GM21576 (cell line): ENCODE data around the gene DDX52.
"Not testable (repeated sequence)": the region's sequence is repeated elsewhere in the genome, so short reads cannot be mapped to it uniquely, and the experiment has no call there.

Experiments used
- ATAC-seq: cut with Tn5 transposase; IDR thresholded peaks from one replicate; pipeline ENCODE4 v1.9.1; 2021; ENCODE audit warnings: mild to moderate bottlenecking, moderate library complexity; ENCODE audit not compliant: unreplicated experiment

The DDX52 gene, protein sequence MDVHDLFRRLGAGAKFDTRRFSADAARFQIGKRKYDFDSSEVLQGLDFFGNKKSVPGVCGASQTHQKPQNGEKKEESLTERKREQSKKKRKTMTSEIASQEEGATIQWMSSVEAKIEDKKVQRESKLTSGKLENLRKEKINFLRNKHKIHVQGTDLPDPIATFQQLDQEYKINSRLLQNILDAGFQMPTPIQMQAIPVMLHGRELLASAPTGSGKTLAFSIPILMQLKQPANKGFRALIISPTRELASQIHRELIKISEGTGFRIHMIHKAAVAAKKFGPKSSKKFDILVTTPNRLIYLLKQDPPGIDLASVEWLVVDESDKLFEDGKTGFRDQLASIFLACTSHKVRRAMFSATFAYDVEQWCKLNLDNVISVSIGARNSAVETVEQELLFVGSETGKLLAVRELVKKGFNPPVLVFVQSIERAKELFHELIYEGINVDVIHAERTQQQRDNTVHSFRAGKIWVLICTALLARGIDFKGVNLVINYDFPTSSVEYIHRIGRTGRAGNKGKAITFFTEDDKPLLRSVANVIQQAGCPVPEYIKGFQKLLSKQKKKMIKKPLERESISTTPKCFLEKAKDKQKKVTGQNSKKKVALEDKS

GRCh38 chr17:37643118-37643766 is at the start of gene DDX52:
DDX52 (minus strand) TSS chr17:37643446; CDS start chr17:37643420, 26 bp downstream.
- peak; percentile 77 for ATAC-seq

- ATAC-seq, result no peak
Observed at GRCh38 chr17:37691807-37692206, 48.6 kb upstream of the DDX52 start.

DNA sequence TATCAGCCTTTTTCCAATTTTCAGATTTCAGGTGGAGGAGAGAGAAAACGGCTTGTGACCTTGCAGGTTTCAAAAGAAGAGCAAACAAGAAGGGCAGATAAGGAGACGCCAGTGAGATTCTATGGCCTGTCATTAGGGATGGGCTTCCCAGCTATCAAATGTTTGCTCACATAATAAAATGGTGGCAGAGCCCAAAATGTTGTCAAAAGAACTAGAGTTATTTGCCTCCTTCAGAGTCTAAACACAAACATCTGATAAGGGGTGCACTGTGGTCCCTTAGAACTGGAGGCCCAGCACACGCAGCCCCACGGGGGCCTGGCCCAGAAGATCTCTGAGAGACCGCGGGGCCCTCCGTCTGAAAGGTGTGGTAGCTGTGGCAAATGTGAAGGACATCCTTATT is 46.1 kb upstream of the DDX52 start:
- ATAC-seq, result no peak

- ATAC-seq, result no peak
Observed at GRCh38 chr17:37683454-37683984, 40.3 kb upstream of the DDX52 start.

DNA sequence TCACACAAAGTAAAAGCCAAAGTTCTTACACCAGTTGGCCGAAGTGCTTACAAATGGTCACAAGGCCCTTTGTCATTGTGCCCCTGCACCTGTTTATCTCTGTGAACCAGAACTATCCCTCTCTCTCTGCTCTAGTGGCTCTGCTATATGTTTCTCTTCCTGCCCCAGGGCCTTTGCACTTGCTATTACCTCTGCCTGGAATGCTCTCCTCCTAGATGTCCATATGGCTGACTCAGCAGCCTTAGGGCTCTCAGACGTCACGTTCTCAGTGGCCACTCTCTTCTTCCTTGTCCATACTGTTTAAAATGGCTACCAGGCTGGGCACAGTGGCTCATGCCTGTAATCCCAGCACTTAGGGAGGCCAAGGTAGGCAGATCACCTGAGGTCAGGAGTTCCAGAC is 38.8 kb upstream of the DDX52 start:
- ATAC-seq, result no peak

DNA sequence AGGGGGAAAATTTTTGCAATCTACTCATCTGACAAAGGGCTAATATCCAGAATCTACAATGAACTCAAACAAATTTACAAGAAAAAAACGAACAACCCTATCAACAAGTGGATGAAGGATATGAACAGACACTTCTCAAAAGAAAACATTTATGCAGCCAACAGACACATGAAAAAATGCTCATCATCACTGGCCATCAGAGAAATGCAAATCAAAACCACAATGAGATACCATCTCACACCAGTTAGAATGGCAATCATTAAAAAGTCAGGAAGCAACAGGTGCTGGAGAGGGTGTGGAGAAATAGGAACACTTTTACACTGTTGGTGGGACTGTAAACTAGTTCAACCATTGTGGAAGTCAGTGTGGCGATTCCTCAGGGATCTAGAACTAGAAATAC is 36.7 kb upstream of the DDX52 start:
- not testable (repeated sequence) for ATAC-seq

- ATAC-seq, result no peak
Observed at GRCh38 chr17:37678036-37678435, 34.8 kb upstream of the DDX52 start.

DNA sequence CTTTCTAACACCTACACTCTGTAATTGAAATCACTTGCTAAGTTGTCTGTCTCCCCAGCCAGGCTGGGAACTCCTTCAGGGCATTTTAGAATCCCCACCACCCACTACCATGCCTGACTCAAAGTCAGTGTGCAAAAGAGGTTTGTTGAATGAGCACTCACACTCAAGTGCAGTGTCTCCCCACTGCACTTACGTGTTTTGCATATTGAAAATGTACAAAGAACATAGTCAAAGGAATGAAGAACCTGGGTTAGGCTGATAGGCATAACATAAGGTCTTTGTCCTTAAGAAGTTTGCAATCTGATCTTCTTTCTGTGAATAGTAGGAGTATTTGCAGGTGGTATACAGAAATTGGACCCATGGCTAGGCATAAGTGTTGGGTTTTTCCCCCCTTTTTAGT is 33.8 kb upstream of the DDX52 start:
- ATAC-seq, result no peak

GRCh38 chr17:37676115-37676925 is 33.1 kb upstream of the DDX52 start:
- no peak for ATAC-seq

DNA sequence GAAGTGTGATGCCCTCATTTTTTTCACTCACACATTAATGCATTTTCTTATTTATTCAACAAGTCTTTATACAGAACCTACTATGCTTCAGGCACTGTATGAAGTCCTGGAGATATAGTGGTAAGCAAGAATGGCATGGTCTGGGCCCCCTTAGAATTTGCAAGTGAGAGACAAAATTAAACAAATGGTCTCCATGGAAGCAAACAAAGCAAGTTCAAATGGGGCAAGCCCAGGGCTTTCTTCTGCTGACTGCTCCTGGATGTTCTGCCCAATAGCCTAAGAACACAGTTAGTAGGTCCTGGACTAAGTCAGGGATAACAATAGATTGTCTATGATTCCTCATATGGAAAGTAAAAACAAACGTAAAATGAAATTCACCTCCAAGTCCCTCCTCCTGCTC is 31.3 kb upstream of the DDX52 start:
- no peak for ATAC-seq

DNA sequence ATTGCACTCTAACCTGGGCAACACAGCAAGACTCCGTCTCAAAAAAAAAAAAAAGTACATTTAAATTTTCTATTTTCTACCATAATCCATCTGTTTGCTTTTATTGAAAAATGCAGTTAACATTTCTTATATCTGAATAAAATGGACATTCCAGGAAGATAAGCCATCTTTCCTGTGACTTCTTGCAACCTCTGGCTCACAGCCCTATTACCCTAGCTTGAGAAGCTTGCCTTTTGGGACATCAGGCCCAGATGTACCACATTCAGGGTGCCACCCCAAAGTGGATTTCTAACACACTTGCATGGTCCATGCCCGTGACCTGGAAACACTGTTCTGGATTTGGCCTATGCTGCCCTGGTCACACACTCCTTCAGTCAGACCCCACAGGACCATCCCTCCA is 30.1 kb upstream of the DDX52 start:
- no peak for ATAC-seq

- ATAC-seq, result no peak
Observed at GRCh38 chr17:37672548-37673078, 29.4 kb upstream of the DDX52 start.

DNA sequence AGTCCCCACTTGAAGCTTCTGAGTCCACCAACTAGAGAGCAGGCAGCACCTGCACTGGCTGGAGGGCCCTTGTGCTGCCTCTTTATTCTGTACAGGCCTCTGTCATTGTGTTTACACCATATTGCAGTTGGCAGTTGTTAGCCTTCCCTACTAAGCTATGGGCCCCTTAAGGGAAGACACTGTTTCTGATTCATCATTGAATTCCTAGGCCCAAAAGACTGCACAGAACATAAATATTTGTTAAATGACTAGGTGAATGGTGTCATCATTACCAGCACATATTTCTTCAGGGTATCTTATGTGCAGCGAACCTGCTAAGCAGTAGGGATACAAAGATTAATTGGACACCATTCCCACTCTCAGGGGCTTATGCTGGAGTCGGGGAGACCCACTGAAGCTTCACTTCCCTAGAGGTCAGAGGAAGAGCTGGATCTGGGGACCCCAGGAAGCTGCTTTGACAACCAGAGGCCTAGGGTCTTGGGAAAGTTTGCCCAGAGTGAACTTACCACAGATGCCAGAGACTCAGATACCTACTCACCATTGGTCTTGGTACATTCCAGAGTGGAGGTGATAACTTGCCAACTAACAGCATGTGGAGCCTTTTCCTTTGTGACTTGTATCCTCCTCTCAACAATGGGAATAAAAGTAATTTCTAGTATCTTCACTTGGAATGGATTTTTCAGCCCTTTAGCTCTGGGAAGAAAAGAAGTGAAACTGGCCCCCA is 28.7 kb upstream of the DDX52 start:
- no peak for ATAC-seq

GRCh38 chr17:37671028-37671823 is 28.0 kb upstream of the DDX52 start:
- no peak for ATAC-seq

DNA sequence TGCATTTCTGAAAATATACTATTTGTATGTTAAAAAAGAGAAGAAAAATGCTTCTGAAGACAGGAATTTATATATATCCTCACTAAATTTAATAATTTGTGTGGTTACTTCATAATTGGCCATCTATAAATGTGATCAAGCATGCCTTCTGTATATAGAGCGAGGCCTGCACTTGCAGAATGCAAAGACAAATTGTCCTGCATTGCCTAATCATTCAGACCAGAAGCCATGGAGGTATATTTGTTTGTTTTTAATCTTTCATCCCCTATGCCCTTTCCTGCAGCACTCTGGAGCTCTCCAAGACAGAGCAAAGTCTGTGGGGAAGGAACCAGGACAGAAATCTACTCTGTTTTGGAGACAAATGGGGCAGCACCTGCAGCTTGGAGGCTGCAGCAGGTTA is 23.8 kb upstream of the DDX52 start:
- ATAC-seq, result no peak

DNA sequence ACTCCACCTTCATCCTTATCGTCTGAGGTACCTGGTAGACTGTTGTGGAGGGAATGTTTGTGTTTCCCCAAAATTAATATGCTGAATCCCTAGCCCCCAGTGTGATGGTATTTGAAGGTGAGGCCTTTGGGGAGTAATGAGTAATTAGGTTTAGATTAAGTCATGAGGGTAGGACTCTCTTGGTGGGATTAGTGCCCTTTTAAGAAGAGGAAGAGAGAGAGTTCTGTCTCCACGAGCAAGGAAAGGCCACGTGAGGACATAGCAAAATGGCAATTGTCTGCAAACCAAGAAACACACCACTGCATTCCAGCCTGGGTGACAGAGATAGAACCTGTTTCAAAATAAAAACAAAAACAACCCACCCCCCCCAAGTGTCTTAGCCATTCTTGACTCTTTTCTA is 21.0 kb upstream of the DDX52 start:
- no peak for ATAC-seq

DNA sequence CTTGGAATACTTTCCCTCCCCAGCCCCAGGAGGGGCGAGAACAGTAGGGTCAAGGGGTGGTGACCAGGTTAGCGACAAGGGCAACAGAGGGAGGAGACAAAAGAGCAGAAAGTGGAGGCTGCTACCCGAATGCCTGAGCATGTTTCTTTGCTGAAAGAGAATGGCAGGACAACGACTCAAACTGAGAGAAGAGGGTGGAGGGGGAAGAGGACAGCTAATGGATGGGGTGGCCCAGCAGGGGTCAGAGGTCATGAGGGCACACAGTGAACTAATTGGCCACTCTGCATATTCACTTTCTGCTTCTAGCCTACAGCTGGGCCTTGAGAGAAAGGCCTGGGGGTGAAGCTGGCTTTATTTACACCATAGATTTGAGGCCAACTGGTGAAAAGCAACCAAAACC is 19.1 kb upstream of the DDX52 start:
- no peak for ATAC-seq

DNA sequence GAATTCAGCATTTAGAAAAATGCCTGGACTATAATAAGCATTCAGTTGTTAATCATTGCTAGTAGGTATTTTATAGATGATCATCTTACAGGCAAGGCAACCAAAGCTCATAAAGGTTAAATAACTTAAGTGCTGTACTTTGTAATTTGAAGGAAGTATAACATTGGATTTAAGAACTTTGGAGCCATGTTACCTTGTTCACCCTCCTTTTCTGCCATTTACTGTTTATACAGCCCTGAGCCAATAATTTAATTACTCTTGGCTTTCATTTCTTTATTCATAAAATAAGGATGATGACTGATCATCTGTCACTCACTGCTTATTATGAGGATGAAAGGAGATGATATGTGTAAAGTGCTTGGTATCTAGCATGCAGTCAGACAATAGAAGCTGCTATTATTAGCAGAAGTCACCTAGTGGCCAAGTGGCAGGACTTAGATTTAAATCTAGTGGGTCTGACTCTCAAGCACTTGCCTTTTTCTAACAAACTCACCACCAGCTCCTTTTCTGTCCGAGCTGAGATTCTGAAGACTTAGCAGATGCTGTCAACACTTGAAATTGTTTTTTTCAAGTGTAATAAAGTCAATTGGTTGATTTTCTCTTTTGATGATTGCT is 18.3 kb upstream of the DDX52 start:
- ATAC-seq, result no peak

DNA sequence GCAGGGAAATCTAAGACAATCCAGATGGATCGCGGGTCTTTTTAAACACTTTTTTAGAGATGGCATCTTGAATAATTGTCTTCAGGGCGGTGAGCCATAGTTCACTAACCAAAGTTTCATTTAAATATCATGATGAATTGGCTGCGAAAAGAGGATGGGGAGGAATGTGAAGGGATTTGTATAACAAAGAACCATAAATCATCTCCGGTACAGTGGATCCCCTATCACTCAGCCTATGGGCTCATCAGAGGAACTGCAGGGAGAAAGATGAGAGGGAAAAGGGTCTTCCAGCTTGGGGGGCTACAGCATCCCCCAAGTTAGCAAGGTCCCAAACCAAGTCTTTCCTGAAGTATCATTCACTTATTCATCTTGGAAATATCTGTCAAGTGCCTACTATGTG is 16.7 kb upstream of the DDX52 start:
- no peak for ATAC-seq
